Neural progenitor cell (in vitro differentiated cells): ENCODE results near the gene FKBP14.

ENCODE experiments used
- EZH2 ChIP-seq: fragments of 200-600 bp; sonication (generic); IDR thresholded peaks from 2 replicates; pipeline ENCODE4 v1.6.1; 2017; ENCODE audit warnings: antibody characterized with exemption, mild to moderate bottlenecking, moderate library complexity
- TF ChIP-seq, protein P1 (sequence below): fragments of 200-600 bp; sonication (generic); IDR thresholded peaks from 2 replicates; pipeline ENCODE4 v1.5.1; 2017; ENCODE audit warnings: antibody characterized with exemption, mild to moderate bottlenecking

DNA sequence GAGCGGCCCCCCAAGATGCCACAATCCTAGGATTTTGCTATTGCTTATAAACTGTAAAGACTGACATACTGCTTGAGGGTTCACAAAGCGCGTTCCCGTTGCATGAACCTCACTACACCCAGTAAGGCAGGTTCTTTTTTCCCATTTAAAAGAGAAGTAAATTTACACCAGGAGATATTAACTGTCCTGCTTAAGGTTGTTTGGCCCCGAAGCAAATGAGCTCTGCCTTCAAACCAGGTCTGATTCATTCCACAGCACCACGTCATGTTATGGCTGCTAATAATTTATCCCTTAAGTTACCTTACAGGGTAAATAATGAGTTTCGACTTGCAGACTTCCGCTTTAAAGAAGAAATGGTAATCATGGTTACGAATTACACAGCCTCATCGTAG lies 559 bp upstream of the FKBP14 start:
- no peak for TF ChIP-seq EZH2
- TF ChIP-seq, protein P1, sequence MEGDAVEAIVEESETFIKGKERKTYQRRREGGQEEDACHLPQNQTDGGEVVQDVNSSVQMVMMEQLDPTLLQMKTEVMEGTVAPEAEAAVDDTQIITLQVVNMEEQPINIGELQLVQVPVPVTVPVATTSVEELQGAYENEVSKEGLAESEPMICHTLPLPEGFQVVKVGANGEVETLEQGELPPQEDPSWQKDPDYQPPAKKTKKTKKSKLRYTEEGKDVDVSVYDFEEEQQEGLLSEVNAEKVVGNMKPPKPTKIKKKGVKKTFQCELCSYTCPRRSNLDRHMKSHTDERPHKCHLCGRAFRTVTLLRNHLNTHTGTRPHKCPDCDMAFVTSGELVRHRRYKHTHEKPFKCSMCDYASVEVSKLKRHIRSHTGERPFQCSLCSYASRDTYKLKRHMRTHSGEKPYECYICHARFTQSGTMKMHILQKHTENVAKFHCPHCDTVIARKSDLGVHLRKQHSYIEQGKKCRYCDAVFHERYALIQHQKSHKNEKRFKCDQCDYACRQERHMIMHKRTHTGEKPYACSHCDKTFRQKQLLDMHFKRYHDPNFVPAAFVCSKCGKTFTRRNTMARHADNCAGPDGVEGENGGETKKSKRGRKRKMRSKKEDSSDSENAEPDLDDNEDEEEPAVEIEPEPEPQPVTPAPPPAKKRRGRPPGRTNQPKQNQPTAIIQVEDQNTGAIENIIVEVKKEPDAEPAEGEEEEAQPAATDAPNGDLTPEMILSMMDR = no peak
